ENCODE results near the gene GNB4.

Gene GNB4

DNA sequence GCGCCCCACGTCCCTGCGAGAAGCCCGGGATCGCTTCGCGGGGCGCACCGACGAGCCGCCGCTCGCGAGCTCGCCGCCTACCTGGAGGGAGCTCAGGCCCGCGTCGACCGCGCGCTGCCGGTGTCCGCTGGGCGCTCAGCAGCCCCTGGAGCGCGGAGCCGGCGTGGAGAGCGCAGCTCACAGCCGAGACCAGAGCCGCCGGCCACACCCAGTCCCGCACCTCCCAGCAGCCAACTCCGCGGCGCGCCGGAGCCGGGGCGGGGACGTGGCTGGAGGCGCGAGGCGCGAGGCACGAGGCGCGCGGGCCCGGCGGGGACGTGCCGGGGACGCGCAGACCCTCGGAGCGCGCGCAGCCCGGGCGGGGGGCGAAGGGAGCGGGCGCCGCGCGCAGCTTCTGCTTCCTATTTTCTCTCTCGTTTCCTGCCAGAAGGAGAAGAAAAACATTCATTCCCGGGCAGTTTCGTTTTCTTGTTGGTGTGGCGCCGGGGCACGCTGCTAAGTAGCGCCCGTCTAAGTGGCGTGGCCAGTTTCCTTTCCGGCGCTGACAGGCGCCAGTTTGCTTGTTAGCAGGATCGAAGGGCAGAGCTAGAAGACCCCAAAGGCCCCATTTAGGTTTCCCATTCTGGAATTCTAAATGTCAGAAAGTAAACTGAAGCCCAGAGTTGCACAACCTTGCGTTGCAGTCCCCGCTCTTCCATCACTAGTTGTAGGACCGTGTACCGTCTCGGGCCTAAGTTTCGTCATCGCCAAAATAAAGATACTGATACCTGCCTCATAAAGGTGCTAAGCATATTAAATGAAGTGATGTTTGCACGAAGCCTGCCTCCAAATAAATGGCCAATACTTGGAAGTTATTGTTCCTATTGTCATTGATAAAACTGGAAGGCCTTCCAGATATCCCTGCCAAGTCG is at the start of gene GNB4:
TSS of gene GNB4 (minus strand) at position 206 of the 911 bp plus-strand sequence. CDS start 25,270 bp downstream, outside the sequence.
- FAIRE-seq: no peak

DNA sequence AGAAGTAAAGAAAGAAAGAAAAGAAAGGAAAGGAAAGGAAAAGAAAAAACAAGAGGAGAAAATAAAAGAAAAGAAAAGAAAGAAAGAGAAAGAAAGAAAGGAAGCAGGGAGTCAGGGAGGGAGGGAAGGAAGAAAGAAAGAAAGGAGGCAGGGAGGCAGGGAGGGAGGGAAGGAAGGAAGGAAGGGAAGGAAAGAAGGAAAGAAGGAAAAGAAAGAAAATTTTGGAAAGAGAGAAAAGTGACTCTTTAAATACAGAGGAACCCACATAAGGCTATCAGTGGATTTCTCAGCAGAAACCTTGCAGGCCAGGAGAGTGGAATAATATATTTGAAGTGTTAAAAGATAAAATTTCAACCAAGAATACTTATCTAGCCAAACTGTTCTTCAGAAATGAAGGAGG is 44.2 kb upstream of the GNB4 start:
- FAIRE-seq: no peak

DNA sequence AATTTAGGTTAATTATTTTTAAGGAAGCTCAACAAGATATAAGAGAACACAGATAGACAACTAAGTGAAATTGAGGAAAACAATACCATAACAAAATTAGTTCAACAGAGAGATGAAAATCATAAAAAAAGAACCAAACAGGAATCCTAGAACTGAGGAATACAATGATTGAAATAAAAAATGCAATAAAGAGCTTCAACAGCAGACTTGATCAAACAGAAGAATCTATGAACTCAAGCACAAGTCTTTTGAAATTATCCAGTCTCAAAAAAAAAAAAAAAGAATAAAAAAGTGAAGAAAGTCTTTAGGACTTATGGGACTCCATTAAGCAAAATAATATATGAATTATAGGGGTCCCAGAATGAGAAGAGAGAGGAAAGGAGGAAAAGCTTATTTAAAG is 42.0 kb upstream of the GNB4 start:
- FAIRE-seq: no peak

DNA sequence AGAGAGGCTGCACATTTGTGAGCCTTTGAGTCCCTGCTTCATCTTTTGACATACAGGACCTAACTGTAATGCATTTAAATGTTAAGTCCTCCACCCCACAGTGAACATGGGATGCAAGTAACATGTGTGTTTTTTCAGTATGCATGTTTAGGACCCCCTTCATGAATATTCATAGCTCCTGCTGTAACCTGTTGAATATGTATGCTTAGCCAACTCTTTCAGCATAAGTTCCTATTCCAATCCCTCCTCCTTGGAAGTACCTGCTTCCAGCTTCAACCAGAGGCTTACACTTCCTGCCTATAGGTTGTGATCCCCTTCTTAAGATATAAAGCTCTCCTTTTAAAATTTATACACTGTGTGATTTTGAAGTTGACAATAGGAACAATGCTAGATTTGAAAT is 36.9 kb upstream of the GNB4 start:
- FAIRE-seq: no peak

DNA sequence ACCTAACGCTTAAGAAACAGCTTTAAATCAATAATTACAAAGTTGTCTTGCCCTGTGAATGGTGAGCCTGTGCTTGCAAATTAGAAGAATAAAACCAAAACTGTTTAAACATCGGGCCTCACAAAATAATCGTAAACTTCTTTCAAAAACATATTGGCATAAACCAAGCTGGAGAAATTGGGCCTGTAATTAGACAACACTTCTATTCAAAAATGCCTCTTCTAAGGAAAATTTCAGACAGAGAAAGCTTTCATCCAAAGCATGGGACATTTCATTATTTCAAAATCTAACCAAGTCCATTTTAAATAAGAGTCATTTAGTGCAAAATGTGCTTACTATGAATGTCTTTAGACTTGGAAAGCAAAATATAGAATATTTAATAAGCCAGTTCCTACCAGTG is 35.5 kb upstream of the GNB4 start:
- no peak for FAIRE-seq

DNA sequence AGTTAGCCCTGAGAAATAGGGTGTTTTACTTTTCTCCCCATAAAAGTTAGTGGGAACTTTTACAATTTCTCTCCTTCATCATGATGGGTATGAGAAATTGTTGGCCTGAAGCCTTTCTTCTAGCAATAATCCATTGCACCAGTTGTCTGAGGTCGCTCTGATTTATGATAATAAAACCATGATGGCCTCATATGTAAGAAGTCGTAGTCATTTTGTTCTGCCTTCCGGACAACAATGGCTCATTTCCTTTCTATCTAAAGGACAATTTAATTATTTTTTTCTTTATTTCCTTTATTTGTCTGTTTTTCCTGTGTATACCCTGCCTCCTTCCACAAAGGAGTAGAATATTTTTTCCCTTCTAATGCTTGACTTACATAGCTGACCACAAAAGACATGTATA is 31.6 kb upstream of the GNB4 start:
- no peak for FAIRE-seq

DNA sequence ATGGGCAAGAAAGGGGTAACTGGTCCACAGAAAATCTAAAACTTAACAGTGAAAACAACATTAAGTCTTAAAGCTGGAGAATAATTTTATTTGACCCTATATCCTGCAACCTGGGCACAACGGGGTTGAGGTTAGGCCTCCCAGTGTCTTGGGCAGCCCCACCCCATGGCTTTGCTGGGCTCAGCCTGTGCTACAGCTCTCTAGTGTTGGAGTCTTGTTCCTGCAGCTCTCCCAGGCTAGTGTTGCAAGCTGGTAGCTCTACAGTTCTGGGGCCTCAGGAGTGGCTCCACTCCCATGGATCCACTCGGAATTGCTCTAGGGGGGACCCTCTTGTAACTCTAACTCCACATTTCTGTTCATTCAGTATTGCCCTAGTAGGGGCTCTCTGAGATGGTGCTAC is 24.9 kb upstream of the GNB4 start:
- FAIRE-seq: no peak

DNA sequence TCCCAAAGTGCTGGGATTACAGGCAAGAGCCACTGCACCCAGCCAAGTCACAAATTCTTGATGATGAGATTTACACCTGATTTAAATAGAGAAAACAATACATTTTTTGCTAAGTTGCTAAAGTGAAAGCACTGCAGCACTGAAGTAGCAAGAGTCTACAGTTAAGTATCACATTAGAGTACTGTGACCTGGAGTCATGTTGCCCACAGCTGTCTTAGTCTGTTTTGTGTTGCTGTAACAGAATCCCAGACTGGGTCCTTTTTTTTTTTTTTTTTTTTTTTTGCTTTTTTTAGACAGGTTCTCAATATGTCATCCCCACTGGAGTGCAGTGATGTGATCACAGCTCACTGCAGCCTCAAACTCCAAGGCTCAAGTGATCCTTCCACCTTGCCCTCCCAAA is 23.2 kb upstream of the GNB4 start:
- FAIRE-seq: no peak

DNA sequence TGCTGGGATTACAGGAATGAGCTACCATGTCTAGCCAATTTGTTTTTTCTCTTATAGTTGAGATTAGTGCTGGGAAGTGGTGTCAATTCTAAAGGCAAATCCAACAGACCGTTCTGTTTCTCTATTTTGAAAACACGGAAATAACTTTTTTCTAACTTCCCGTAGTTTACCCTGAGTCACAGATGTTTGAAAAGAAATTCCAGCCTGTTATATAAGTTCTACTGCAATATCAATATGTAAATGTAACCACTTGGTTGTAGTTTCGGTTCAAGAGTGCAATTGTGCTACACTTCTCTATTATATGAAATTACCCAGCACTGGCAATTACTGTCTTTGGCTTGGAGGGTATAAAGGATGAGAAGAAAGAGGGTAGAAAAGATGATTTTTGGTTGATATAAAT is 22.3 kb upstream of the GNB4 start:
- FAIRE-seq: no peak

DNA sequence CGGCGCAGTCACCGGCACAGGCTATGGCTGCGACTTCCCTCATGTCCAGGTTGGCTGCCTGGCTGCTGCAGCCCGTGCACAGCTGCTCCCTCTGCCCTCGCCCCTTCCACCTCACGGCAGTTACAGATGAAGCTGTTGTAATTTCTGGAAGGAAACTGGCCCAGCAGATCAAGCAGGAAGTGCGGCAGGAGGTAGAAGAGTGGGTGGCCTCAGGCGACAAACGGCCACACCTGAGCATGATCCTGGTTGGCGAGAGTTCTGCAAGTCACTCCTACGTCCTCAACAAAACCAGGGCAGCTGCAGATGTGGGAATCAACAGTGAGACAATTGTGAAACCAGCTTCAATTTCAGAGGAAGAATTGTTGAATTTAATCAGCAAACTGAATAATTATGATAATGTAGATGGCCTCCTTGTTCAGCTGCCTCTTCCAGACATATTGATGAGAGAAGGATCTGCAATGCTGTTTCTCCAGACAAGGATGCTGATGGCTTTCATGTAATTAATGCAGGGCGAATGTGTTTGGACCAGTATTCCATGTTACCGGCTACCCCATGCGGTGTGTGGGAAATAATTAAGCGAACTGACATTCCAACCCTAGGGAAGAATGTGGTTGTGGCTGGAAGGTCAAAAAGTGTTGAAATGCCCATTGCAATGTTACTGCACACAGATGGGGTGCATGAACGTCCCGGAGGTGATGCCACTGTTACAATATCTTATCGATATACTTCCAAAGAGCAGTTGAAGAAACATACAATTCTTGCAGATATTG is 13.2 kb upstream of the GNB4 start:
- no peak for FAIRE-seq

DNA sequence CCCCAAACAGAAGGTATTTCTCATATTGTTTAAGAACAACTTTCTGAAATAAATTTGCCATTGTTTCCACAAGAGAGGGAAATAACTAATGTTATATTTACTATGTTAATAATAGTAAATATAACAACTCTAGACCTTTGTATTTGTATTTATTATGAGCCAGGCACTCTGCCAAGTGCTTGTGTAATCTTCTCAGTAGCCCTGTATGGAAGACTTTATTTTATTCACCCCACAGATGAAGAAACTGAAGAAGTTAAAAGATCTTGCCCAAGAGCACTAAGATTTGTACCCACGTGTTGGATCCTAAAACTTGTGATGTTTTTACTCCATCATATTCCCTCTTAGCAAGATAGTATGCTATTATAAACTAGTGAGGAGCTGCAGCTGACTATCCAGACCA is 12.0 kb upstream of the GNB4 start:
- FAIRE-seq: no peak

DNA sequence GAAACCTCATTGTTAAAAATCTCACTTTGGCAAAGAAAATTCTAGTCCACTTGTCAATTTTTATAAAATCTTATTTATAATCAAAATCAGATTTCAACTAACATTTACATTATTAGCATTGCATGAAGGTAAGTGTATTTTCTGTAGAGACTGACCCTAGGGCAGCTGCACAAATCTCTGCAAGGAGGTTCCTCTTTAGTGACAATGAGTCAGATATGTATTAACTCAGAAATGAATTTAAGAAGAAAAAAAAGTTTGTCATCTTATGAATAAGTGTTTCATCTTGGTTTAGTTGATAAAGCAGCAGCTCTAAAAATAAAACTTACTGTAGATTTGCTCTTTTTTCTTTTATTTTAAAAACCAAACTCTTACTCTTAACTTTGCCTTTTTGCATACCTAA is 9.0 kb upstream of the GNB4 start:
- no peak for FAIRE-seq

DNA sequence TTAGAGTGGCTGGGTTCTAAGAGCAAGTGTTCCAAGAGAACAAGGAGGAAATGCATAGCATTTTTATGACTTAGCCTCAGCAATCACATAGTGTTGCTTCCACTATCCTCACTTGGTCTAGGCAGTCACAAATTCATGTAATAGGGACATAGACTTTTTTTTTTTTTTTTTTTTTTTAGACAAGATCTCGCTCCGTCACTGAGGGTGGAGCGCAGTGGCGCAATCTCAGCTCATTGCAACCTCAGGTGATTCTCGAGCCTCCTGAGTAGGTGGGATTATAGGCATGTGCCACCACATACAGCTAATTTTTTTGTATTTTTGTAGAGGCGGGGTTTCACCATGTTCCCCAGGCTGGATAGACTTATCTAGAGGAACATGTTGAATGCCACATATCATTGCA is 4.7 kb upstream of the GNB4 start:
- FAIRE-seq: no peak

DNA sequence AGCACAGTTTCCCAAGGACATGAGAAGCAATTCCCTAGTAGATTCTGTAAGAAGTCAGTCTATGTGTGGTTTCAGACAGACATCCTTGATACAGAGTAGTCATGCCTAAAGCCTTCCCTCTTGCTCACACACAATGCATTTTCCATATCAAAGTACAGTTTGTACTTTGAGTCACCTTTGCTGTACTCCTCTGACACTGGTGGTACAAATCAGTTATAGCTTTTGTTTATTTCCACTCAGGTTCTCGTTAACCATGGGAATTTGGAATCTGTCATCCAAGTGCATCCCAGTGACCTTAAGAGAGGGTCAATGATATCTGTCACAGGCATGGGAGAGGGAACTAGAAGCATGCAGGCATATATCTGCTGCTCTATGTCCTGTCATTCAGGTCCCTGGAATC is 3.6 kb upstream of the GNB4 start:
- FAIRE-seq: no peak

DNA sequence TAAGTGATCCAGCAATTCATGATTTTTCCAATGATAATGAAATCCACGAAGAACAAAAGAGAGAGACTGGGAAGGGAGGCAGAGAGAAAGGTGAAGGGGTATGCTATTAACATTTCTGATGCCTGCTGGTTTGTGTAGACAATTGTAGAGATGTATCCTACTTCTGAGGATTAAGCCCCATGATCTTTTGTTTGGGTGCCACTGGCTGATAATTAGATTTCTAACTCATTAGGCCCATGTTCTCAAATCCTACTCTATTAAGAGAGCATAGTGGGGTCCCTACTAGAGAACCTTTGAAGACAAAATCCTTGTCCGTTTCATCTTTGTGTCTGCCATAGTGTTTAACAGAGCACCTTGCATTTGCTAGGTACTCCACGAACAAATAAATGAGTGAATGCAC is 2.7 kb upstream of the GNB4 start:
- no peak for FAIRE-seq

DNA sequence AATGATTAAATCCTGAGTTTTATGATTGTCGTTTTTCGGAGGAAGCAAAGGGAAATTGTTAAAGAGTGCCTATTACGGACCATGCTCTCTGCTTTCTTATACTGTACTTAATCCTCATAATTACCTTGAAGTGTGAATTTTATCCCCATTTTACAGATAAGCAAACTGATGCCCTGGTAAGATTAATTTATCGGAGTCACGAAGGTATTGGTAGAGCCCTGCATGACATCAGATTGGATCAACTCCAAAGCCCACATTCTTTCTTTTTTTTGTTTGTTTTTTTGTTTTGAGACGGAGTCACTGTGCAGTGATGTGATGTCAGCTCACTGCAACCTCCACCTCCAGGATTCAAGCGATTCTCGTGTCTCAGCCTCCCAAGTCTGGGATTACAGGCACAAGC is 1.6 kb upstream of the GNB4 start:
- FAIRE-seq: no peak

DNA sequence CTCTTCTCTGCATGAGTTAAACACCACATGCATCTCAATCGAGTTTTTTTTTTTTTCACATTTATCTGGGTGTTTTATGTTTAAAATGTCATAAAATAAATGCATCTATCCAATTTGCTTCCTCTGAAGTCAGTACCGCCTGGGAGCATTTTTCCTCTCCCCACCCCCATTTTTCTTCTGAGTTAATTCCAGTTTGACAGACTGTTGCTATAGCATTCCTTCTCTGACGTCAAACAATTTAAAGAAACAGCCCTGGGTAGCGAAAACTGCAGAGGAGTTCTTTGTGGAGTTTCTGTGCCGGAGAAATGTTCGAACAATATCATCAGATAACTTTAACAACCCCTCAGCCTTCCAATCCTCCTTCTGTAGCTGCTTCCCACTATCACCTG is 900 bp upstream of the GNB4 start:
- no peak for FAIRE-seq

DNA sequence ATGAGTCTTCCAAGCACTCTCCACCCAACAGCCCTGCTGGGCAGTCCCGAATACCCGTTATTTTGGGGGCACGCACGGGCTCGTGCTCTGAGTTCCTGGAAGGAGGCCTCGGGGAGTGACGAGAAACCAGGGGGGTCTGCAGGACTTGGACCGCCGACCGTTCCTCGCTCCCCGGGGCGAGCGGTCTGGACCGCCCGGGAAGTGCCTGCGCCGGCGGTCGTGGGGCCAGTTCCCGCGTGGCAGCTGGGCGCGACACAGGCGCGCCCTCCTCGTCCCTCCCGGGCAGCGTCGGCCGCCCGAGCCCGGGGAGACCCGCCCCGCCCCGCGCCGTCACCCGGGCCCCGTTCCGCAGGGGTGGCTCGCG is 387 bp downstream of the GNB4 start:
- no peak for FAIRE-seq

DNA sequence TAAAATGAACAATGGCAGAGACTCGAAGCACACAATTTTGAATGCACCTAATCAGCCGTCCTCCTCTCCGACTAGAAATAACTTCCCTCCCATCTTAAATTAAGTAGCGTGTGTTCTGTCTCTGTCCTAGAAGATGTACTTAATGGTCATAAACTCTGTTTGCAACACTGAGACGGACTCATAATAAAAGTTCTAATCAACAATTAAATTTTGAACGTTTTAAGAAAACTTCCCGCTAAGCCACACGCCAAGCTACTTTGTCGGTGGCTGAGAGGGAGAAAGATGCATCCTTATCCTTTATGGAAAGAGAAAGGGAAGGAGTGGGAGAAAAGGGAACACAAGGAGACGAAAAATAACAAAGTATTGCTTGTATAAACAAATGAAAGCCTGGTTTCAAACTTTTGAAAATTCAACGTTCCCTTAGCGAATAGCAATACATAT is 989 bp downstream of the GNB4 start:
- FAIRE-seq: no peak

DNA sequence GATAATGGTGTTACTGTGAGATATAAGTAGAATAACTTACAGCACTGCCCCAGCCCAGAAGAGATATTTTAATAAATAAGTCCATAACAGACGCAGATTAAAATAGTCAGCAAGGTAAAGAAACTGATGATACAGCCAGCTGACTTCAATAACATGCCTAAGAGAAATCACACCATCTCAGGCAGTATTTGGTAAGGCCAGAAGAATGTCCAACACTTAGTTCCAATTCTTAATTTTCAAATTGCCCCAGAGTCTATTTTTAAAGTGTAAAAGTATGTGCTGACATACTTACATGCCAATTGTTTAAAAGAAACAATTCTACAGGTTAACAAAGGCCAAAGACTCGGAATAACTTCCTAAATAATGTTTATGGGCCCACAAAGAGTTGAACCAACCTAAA is 1.6 kb downstream of the GNB4 start:
- FAIRE-seq: no peak

DNA sequence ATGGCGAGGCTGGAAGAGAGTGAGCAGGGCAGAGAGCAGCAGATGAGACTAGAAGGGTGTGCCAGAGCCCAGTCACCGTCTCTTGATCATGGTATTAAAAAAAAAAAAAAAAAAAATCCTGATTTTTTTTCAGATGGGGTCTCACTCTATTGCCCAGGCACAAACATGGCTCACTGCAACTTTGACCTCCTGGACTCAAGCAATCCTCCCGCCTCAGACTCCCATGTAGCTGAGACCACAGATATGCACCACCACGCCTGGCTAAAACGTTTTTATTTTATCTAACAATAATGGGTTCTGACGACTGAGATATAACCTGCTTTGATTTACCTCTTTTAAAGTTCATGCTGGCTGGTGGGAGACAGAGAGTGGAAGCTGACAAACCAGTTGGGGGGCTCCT is 4.0 kb downstream of the GNB4 start:
- no peak for FAIRE-seq

DNA sequence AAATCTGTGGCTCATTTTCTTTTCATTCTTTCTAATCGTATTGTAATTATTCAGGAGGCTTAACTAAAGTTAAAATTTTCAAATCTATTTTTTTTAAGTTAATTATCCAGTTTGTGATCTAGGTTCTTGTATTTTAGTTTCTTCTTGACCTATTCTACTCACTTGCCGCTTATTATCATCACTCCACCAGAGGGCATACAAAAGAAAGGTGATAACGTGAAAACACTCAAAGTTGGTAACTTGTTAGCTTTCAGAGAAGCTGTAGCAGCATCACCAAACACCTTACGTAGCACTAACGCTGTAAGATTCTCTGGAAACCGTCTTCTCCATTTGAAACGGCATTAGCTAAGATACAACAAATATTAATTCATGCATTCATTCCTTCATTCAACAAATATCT is 4.8 kb downstream of the GNB4 start:
- FAIRE-seq: no peak

DNA sequence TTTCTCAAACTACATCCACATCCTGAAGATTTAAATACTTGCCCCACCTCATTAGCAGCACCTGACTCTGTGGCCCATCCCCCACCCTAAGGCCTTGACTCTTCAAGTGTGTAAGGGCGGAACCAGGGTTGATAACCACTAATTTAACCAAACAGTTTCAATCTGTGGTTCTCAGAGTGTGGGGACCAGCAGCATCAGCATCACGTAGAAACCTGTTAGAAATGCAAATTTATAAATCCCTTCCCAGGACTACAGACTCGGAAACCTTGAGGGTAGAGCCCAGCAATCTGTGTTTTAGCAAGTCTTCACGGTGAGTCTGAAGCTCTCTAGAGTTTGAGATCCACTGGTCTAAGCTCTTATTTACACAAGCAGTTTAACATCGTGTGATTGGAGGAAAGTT is 12.4 kb downstream of the GNB4 start:
- no peak for FAIRE-seq

DNA sequence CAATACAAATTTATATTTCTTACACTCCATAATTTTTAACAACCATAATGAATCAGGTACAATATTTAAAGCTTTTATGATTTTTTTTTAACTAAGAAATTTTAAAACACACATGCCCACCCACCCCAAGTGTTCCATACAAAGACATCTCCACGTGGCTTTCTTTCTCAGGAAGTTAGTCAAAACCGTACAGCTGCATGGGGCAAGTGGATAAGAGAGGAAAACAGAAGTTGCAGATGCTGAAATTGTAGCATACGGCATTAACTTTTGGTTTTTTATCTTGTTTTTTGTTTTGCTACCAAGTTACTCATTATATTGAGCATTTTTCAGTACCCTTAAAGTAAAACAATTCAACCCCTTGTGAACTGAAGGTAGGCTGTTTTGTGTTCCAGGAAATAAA is 14.8 kb downstream of the GNB4 start:
- FAIRE-seq: no peak

Data from colon (tissue), 2 donors.